ENCODE results near the gene GNG12.

GRCh38 chr1:67791686-67792085 lies 41.6 kb downstream of the GNG12 start:
- TF ChIP-seq CTCF (conservative IDR thresholded peaks at IDR 0.05; ENCODE audit: low read length) (no peak), EZH2phosphoT487 (IDR thresholded peaks at IDR 0.05; ENCODE audit: borderline replicate concordance) (no peak)
